Coronary artery (tissue), 2 donors: ENCODE results near the gene POLR3H.
"Not testable (repeated sequence)": the region's sequence is repeated elsewhere in the genome, so short reads cannot be mapped to it uniquely, and the experiment has no call there.

ENCODE experiments used
- DNase-seq: peaks from one replicate; pipeline ENCODE4 v3.0.0-alpha.2; 2017; ENCODE audit warnings: low spot score
- H3K27ac ChIP-seq, 2 donors: fragments of 200-600 bp; sonication (generic); one replicate each; pipeline ENCODE4 v1.5.1; 2016 to 2019
- H3K4me3 ChIP-seq: fragments of 200-600 bp; sonication (generic); 2 replicates; pipeline ENCODE4 v1.5.1; 2016; ENCODE audit warnings: mild to moderate bottlenecking, moderate library complexity
- CTCF ChIP-seq: fragments of 200-600 bp; sonication (generic); IDR thresholded peaks from one replicate; pipeline ENCODE4 v1.5.1; 2019; ENCODE audit warnings: antibody characterized with exemption

The POLR3H gene

GRCh38 chr22:41564563-41564962 lies 20.3 kb upstream of the POLR3H start:
- no peak for DNase-seq
- Histone ChIP-seq H3K4me3 (no peak overlapping the region), H3K27ac (peak overlapping the region; percentile 91 to 93)
- TF ChIP-seq CTCF = no peak

- peak overlapping the region; percentile 86 for H3K4me3 ChIP-seq
- peak; percentile 85 for DNase-seq
- H3K27ac ChIP-seq = peak overlapping the region; percentile 93 to 100
- no peak for TF ChIP-seq CTCF
Observed at GRCh38 chr22:41563051-41563711, 18.9 kb upstream of the POLR3H start.

- H3K4me3 ChIP-seq = peak overlapping the region; percentile 86
- DNase-seq = no peak
- TF ChIP-seq CTCF = no peak
- H3K27ac ChIP-seq = peak overlapping the region; percentile 93 to 100
Observed at GRCh38 chr22:41562461-41562860, 18.2 kb upstream of the POLR3H start.

- Histone ChIP-seq H3K27ac (peak overlapping the region; percentile 93 to 100), H3K4me3 (peak overlapping the region; percentile 86)
- no peak for TF ChIP-seq CTCF
- no peak for DNase-seq
Observed at GRCh38 chr22:41561788-41562187, 17.5 kb upstream of the POLR3H start.

- H3K27ac ChIP-seq = peak overlapping the region; percentile 93 to 100
- no peak for TF ChIP-seq CTCF
- no peak for DNase-seq
- H3K4me3 ChIP-seq = peak overlapping the region; percentile 86
Observed at GRCh38 chr22:41561335-41561734, 17.1 kb upstream of the POLR3H start.

- no peak for DNase-seq
Observed at GRCh38 chr22:41560095-41560471, 15.8 kb upstream of the POLR3H start.

GRCh38 chr22:41558241-41558630 lies 14.0 kb upstream of the POLR3H start:
- H3K4me3 ChIP-seq = peak overlapping the region; percentile 52
- H3K27ac ChIP-seq = peak overlapping the region; percentile 79 to 93
- DNase-seq = not testable (repeated sequence)

More at GRCh38 chr22:41560095-41560471, 15.8 kb upstream of the POLR3H start:
- H3K27ac ChIP-seq = peak overlapping the region; percentile 93 to 100
- no peak for TF ChIP-seq CTCF
- peak overlapping the region; percentile 86 for H3K4me3 ChIP-seq
